GM12891 (cell line): Measurements from ENCODE around the gene PIGM.

Experiments used
- POLR2A ChIP-seq: IDR thresholded peaks from 2 replicates; pipeline ENCODE4 v1.6.1; 2011; ENCODE audit warnings: low read depth, low read length, control low read depth
- POLR2AphosphoS5 ChIP-seq: IDR thresholded peaks from 2 replicates; pipeline ENCODE4 v1.6.1; 2011; ENCODE audit warnings: low read depth, low read length, control low read depth

- TF ChIP-seq POLR2AphosphoS5 (no peak), POLR2A (no peak)
Measured at GRCh38 chr1:160063176-160063575, 31.4 kb upstream of the PIGM start.
